GM19193 (cell line): ENCODE data around the gene OR5T1.

Source experiments
- POLR2A ChIP-seq: IDR thresholded peaks from 4 replicates; pipeline ENCODE4 v1.6.1; 2011; ENCODE audit not compliant: insufficient read depth, insufficient read length; ENCODE audit errors: extremely low read depth

Gene OR5T1

GRCh38 chr11:56273854-56274253 is at the start of gene OR5T1:
Gene OR5T1, plus strand, starts transcription at chr11:56274154. Its CDS starts 1,485 bp downstream, at chr11:56275639.
- TF ChIP-seq POLR2A = no peak

GRCh38 chr11:56234155-56234554 is 39.8 kb upstream of the OR5T1 start, which contains the start of gene OR5T2:
Gene OR5T2, minus strand, starts transcription at chr11:56234255. Its CDS starts 1,193 bp downstream, at chr11:56233062.
- no peak for TF ChIP-seq POLR2A

GRCh38 chr11:56251954-56252353 is 22.0 kb upstream of the OR5T1 start, which contains the start of gene OR5T3:
Gene OR5T3, plus strand, starts transcription at chr11:56252254. Its CDS starts 0 bp downstream, at chr11:56252254.
- TF ChIP-seq POLR2A = no peak

GRCh38 chr11:56271092-56271491 is 2.9 kb upstream of the OR5T1 start:
- TF ChIP-seq POLR2A = no peak

- TF ChIP-seq POLR2A = no peak
Measured at GRCh38 chr11:56292154-56292553, 18.2 kb downstream of the OR5T1 start, which contains the start of gene OR8H1. Gene OR8H1, minus strand, starts transcription at chr11:56292254. Its CDS starts 1,192 bp downstream, at chr11:56291062.

- no peak for TF ChIP-seq POLR2A
Measured at GRCh38 chr11:56296898-56297297, 22.9 kb downstream of the OR5T1 start.

DNA sequence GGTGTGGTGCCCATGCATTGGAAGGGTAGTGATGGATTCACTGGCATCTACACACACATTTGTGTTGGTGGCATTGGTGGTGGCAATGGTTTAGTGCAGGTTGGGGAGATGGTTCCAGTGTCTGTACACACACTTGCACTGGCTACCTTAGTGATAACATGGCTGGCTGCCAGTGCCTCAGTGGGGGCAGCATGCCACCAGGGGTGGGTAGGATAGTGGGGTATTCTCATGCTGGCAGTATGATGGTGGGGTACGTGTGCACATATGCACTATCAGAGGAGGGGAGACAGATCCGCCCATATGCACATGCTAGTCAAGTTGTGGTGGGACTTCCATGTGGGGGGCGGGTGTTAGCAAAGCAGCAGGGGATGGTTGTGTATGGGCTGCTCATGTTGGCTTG is 33.9 kb downstream of the OR5T1 start:
- TF ChIP-seq POLR2A = no peak

GRCh38 chr11:56314844-56315243 is 40.9 kb downstream of the OR5T1 start, which contains the start of gene OR8K3:
Gene OR8K3, plus strand, starts transcription at chr11:56315144. Its CDS starts 3,163 bp downstream, at chr11:56318307.
- no peak for TF ChIP-seq POLR2A
